Ishikawa (cell line): ENCODE results near the gene ZNF334.

Source experiments
- NFIC ChIP-seq: IDR thresholded peaks from 2 replicates; pipeline ENCODE4 v1.6.1; 2012
- RAD21 ChIP-seq: IDR thresholded peaks from 2 replicates; pipeline ENCODE4 v1.6.1; 2012; ENCODE audit warnings: low read depth
- TAF1 ChIP-seq: IDR thresholded peaks from 2 replicates; pipeline ENCODE4 v1.6.1; 2012; ENCODE audit warnings: low read depth, mild to moderate bottlenecking
- TCF12 ChIP-seq: IDR thresholded peaks from 2 replicates; pipeline ENCODE4 v1.6.1; 2012; ENCODE audit warnings: low read depth
- TEAD4 ChIP-seq: IDR thresholded peaks from 2 replicates; pipeline ENCODE4 v1.6.1; 2012
- TF ChIP-seq, protein P1 (sequence below): IDR thresholded peaks from 2 replicates; pipeline ENCODE4 v1.6.1; 2012

DNA sequence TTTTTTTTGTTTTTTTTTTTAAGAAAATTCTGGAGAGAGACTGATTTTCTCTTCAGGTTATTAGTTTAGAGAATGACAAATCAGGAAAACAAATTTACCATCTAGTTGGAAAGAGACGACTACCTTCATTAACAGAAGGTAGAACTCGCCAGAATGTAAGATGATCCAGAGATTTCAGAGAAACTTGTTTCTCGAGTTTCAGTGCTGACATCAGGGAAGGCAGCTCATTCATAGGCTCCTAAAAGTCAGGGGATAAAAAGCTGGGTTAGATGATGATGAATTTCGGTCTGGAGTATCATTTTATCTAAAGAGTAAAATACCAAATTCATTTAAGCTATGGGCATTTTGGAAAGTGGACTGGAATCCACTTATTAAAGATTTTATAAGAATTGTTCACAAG is 27.9 kb downstream of the ZNF334 start:
- TF ChIP-seq, protein P1, sequence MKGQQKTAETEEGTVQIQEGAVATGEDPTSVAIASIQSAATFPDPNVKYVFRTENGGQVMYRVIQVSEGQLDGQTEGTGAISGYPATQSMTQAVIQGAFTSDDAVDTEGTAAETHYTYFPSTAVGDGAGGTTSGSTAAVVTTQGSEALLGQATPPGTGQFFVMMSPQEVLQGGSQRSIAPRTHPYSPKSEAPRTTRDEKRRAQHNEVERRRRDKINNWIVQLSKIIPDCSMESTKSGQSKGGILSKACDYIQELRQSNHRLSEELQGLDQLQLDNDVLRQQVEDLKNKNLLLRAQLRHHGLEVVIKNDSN, result no peak
- TF ChIP-seq TCF12, result no peak
- TF ChIP-seq TAF1, result no peak
- no peak for TF ChIP-seq RAD21
- TF ChIP-seq NFIC, result no peak
- TF ChIP-seq TEAD4, result no peak
